SK-N-SH (cell line): ENCODE measurements around the gene HS1BP3. TPM values are rescaled to one million over a fixed set of nuclear protein-coding genes. Genes with fewer than 3 reads are reported as not detected.

Source experiments
- CTCF ChIA-PET: fragments of 300-600, 350-600 bp; formaldehyde crosslinking; extraction: SDS; loops from one replicate; lab custom pipeline; 2021; lab: Yijun Ruan, JAX
- POLR2A ChIA-PET: fragments of 350-600 bp; sonication (Branson Sonifier 250); formaldehyde crosslinking; extraction: SDS; loops from one replicate; lab custom pipeline; 2020; ENCODE audit warnings: antibody characterized with exemption, inconsistent platforms; lab: Yijun Ruan, JAX
- DNase-seq: peaks from one replicate; pipeline ENCODE4 v3.0.0; 2012
- H2AFZ ChIP-seq: fragments of 200-600 bp; sonication (generic); 2 replicates; pipeline ENCODE4 v1.8.1; 2016; ENCODE audit warnings: antibody characterized with exemption, mild to moderate bottlenecking, low read depth
- H3F3A ChIP-seq: fragments of 200-600 bp; sonication (generic); replicated peaks from 2 replicates; pipeline ENCODE3; 2016; ENCODE audit warnings: antibody characterized with exemption, mild to moderate bottlenecking; ENCODE audit not compliant: insufficient read depth
- H3K27ac ChIP-seq, 2 experiments: fragments of 200-500 bp in 1 of 2; fragments of 200-600 bp in 1 of 2; sonication (Bioruptor generic) in 1 of 2; sonication (generic), shearing (Covaris generic) in 1 of 2; 2 replicates each; pipeline versions ENCODE4 v1.5.1 to v1.6.1; 2014 to 2016; ENCODE audit warnings: low read depth in 2 of 2, inconsistent platforms in 1 of 2, low read length in 1 of 2, mild to moderate bottlenecking in 1 of 2, mixed read lengths in 1 of 2
- H3K27me3 ChIP-seq: fragments of 200-600 bp; sonication (generic), shearing (Covaris generic); 2 replicates; pipeline ENCODE4 v1.6.1; 2016; ENCODE audit warnings: mixed run types; ENCODE audit not compliant: insufficient read depth
- H3K36me3 ChIP-seq, 2 experiments: fragments of 200-500 bp in 1 of 2; fragments of 200-600 bp in 1 of 2; sonication (Bioruptor generic) in 1 of 2; sonication (generic) in 1 of 2; replicated peaks in 1 of 2; 2 replicates each; pipeline versions ENCODE3 to v1.5.1; 2014 to 2016; ENCODE audit warnings: low read length in 1 of 2, mild to moderate bottlenecking in 1 of 2; ENCODE audit not compliant: insufficient read depth in 2 of 2, control insufficient read depth in 1 of 2
- H3K4me1 ChIP-seq, 2 experiments: fragments of 200-500 bp in 1 of 2; fragments of 200-600 bp in 1 of 2; sonication (Bioruptor generic) in 1 of 2; sonication (generic), shearing (Covaris generic) in 1 of 2; 2 replicates each; pipeline versions ENCODE4 v1.5.1 to v1.6.1; 2014 to 2016; ENCODE audit warnings: low read depth in 1 of 2, low read length in 1 of 2, mixed run types in 1 of 2; ENCODE audit not compliant: insufficient read depth in 2 of 2, control insufficient read depth in 1 of 2
- H3K4me2 ChIP-seq: fragments of 200-600 bp; sonication (generic), shearing (Covaris generic); 2 replicates; pipeline ENCODE4 v1.6.1; 2017; ENCODE audit warnings: mixed run types
- H3K4me3 ChIP-seq, 2 experiments: fragments of 200-500 bp in 1 of 2; fragments of 200-600 bp in 1 of 2; sonication (Bioruptor generic) in 1 of 2; sonication (generic), shearing (Covaris generic) in 1 of 2; 2 replicates each; pipeline versions ENCODE4 v1.5.1 to v1.8.1; 2014 to 2016; ENCODE audit warnings: low read depth in 2 of 2, inconsistent platforms in 1 of 2, low read length in 1 of 2, mild to moderate bottlenecking in 1 of 2, mixed read lengths in 1 of 2, moderate library complexity in 1 of 2
- H3K79me2 ChIP-seq: fragments of 200-600 bp; sonication (generic); 2 replicates; pipeline ENCODE4 v1.8.1; 2017; ENCODE audit warnings: mild to moderate bottlenecking; ENCODE audit not compliant: insufficient read depth
- H3K9ac ChIP-seq: fragments of 200-600 bp; sonication (generic); 2 replicates; pipeline ENCODE4 v1.6.1; 2017; ENCODE audit warnings: mixed run types
- H3K9me2 ChIP-seq: fragments of 200-600 bp; sonication (generic); 2 replicates; pipeline ENCODE4 v1.6.1; 2017; ENCODE audit warnings: mixed run types
- H3K9me3 ChIP-seq: fragments of 200-600 bp; sonication (generic); 2 replicates; pipeline ENCODE4 v1.6.1; 2017; ENCODE audit warnings: mixed run types, mild to moderate bottlenecking, moderate library complexity
- H4K20me1 ChIP-seq: fragments of 200-600 bp; sonication (generic); 2 replicates; pipeline ENCODE4 v1.6.1; 2017; ENCODE audit warnings: mild to moderate bottlenecking, mixed run types; ENCODE audit not compliant: insufficient read depth
- ELF1 ChIP-seq: IDR thresholded peaks from 2 replicates; pipeline ENCODE4 v1.4.0; 2012
- EP300 ChIP-seq, 2 experiments: IDR thresholded peaks; 2 replicates each; pipeline versions ENCODE4 v1.4.0 to v1.6.1; 2012; ENCODE audit warnings: borderline replicate concordance in 1 of 2, low read depth in 1 of 2, low read length in 1 of 2
- FOXM1 ChIP-seq: IDR thresholded peaks from 2 replicates; pipeline ENCODE4 v1.4.0; 2012; ENCODE audit warnings: low read depth, mild to moderate bottlenecking
- GATA2 ChIP-seq: sonication (generic); formaldehyde crosslinking; IDR thresholded peaks from 2 replicates; pipeline ENCODE4 v1.5.0; 2020; ENCODE audit warnings: mild to moderate bottlenecking, missing genetic modification reagents
- JUND ChIP-seq: IDR thresholded peaks from 2 replicates; pipeline ENCODE4 v1.4.0; 2012
- NFIC ChIP-seq: IDR thresholded peaks from 2 replicates; pipeline ENCODE4 v1.4.0; 2012; ENCODE audit warnings: borderline replicate concordance
- NRF1 ChIP-seq: IDR thresholded peaks from 2 replicates; pipeline ENCODE4 v1.6.1; 2012; ENCODE audit warnings: low read depth, mild to moderate bottlenecking, low read length
- SIN3A ChIP-seq: IDR thresholded peaks from 2 replicates; pipeline ENCODE4 v1.6.1; 2012; ENCODE audit warnings: low read depth, mild to moderate bottlenecking, low read length, moderate library complexity, borderline replicate concordance
- SMC3 ChIP-seq: IDR thresholded peaks from 2 replicates; pipeline ENCODE4 v1.6.1; 2012; ENCODE audit warnings: low read depth, low read length, improper control_type of control experiment
- TCF12 ChIP-seq: IDR thresholded peaks from 2 replicates; pipeline ENCODE4 v1.4.0; 2012
- WGBS: methylation state at CpG from one replicate; pipeline ENCODE4 v1.1.6; 2017; ENCODE audit warnings: low lambda C conversion rate; 5-methylcytosine and 5-hydroxymethylcytosine counted together
- polyA plus RNA-seq, 3 experiments: library from polyadenylated mRNA; depleted of rRNA; stranded (reverse); fragments of >200 nt; gene quantifications; 2 replicates each; pipeline ENCODE4 v1.2.3, GENCODE V29; 2012
- TF ChIP-seq, protein P1 (sequence below): IDR thresholded peaks from 2 replicates; pipeline ENCODE4; 2012
- TF ChIP-seq, protein P2 (sequence below): IDR thresholded peaks from 2 replicates; pipeline ENCODE4 v1.4.0; 2012; ENCODE audit warnings: low read depth, borderline replicate concordance
- TF ChIP-seq, protein P3 (sequence below): IDR thresholded peaks from 2 replicates; pipeline ENCODE4 v1.4.0; 2012; ENCODE audit warnings: low read depth
- TF ChIP-seq, protein P4 (sequence below): fragments of 150-350 bp; IDR thresholded peaks from 2 replicates; pipeline ENCODE4 v1.6.1; 2016; ENCODE audit warnings: mild to moderate bottlenecking, low read depth, low read length
- TF ChIP-seq, protein P5 (sequence below): fragments of 150-350 bp; IDR thresholded peaks from 2 replicates; pipeline ENCODE4 v1.6.1; 2017; ENCODE audit warnings: antibody characterized with exemption, low read length, low read depth, borderline replicate concordance
- TF ChIP-seq, protein P6 (sequence below): IDR thresholded peaks from 2 replicates; pipeline ENCODE4 v1.6.1; 2012; ENCODE audit warnings: mild to moderate bottlenecking, low read depth, low read length, moderate library complexity

Gene HS1BP3
- polyA plus RNA-seq, 1 of the 3 experiments (the other 2 are of a cell fraction), result 20.1 TPM

DNA sequence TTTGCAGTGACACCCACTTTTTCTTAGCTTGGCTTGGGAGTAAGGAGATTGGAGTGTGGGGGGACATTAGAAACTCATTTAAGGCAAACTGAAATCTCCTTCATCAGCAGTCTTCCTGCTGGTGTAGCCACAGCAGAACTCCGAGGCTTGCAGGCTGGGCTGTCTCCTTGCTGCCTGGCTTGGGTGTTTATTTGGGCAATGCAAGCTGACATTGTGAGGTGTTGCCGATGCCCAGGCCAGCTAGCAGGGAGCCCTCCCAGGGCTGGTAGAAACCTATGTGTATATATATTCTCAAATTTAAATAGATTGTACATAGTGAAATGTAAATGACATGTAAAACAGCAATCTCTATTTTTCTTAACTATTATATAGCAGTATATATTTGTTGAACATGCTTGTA is 27.9 kb upstream of the HS1BP3 start:
- 95% methylated on average over 2 of the region's 2 CpGs for WGBS
- H3K79me2 ChIP-seq, result no peaks in the 10 kb centered on the region
- no peaks in the 10 kb centered on the region for H3K27me3 ChIP-seq
- ChIA-PET POLR2A (interaction anchor here (0.6 kb wide), 1 partner anchor 50 kb away, joined by 3 read pairs; no protein-coding TSS in a partner anchor), CTCF (interaction anchor here (0.5 to 10.2 kb wide), 8 partner anchors 15 to 282 kb away, joined by 3 to 232 read pairs (median 10); partner anchors contain the start of genes GDF7 and HS1BP3)
- H3K4me2 ChIP-seq, result no peak overlapping the region
- H3K9me2 ChIP-seq, result no peaks in the 10 kb centered on the region
- no peak overlapping the region for H3K4me3 ChIP-seq
- H3K9ac ChIP-seq, result no peak overlapping the region
- no peak overlapping the region for H2AFZ ChIP-seq
- peaks cover 6% of the 10 kb centered on the region for H3F3A ChIP-seq
- TF ChIP-seq FOXM1 (no peak), EP300 (IDR thresholded peaks at IDR 0.05; ENCODE audit: borderline replicate concordance in 1 of 2, low read depth in 1 of 2, low read length in 1 of 2) (no peak), TCF12 (no peak), NFIC (no peak), GATA2 (CRISPR knock-in tag) (no peak), ELF1 (no peak), SIN3A (no peak), JUND (no peak), SMC3 (no peak), NRF1 (no peak)
- TF ChIP-seq, protein P1, sequence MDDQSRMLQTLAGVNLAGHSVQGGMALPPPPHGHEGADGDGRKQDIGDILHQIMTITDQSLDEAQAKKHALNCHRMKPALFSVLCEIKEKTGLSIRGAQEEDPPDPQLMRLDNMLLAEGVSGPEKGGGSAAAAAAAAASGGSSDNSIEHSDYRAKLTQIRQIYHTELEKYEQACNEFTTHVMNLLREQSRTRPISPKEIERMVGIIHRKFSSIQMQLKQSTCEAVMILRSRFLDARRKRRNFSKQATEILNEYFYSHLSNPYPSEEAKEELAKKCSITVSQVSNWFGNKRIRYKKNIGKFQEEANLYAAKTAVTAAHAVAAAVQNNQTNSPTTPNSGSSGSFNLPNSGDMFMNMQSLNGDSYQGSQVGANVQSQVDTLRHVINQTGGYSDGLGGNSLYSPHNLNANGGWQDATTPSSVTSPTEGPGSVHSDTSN, result no peak
- TF ChIP-seq, protein P2, sequence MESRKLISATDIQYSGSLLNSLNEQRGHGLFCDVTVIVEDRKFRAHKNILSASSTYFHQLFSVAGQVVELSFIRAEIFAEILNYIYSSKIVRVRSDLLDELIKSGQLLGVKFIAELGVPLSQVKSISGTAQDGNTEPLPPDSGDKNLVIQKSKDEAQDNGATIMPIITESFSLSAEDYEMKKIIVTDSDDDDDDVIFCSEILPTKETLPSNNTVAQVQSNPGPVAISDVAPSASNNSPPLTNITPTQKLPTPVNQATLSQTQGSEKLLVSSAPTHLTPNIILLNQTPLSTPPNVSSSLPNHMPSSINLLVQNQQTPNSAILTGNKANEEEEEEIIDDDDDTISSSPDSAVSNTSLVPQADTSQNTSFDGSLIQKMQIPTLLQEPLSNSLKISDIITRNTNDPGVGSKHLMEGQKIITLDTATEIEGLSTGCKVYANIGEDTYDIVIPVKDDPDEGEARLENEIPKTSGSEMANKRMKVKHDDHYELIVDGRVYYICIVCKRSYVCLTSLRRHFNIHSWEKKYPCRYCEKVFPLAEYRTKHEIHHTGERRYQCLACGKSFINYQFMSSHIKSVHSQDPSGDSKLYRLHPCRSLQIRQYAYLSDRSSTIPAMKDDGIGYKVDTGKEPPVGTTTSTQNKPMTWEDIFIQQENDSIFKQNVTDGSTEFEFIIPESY, result no peak
- TF ChIP-seq, protein P3, sequence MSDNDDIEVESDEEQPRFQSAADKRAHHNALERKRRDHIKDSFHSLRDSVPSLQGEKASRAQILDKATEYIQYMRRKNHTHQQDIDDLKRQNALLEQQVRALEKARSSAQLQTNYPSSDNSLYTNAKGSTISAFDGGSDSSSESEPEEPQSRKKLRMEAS, result no peak
- TF ChIP-seq, protein P4, sequence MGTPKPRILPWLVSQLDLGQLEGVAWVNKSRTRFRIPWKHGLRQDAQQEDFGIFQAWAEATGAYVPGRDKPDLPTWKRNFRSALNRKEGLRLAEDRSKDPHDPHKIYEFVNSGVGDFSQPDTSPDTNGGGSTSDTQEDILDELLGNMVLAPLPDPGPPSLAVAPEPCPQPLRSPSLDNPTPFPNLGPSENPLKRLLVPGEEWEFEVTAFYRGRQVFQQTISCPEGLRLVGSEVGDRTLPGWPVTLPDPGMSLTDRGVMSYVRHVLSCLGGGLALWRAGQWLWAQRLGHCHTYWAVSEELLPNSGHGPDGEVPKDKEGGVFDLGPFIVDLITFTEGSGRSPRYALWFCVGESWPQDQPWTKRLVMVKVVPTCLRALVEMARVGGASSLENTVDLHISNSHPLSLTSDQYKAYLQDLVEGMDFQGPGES, result no peak
- TF ChIP-seq, protein P5, sequence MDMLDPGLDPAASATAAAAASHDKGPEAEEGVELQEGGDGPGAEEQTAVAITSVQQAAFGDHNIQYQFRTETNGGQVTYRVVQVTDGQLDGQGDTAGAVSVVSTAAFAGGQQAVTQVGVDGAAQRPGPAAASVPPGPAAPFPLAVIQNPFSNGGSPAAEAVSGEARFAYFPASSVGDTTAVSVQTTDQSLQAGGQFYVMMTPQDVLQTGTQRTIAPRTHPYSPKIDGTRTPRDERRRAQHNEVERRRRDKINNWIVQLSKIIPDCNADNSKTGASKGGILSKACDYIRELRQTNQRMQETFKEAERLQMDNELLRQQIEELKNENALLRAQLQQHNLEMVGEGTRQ, result no peak
- TF ChIP-seq, protein P6, sequence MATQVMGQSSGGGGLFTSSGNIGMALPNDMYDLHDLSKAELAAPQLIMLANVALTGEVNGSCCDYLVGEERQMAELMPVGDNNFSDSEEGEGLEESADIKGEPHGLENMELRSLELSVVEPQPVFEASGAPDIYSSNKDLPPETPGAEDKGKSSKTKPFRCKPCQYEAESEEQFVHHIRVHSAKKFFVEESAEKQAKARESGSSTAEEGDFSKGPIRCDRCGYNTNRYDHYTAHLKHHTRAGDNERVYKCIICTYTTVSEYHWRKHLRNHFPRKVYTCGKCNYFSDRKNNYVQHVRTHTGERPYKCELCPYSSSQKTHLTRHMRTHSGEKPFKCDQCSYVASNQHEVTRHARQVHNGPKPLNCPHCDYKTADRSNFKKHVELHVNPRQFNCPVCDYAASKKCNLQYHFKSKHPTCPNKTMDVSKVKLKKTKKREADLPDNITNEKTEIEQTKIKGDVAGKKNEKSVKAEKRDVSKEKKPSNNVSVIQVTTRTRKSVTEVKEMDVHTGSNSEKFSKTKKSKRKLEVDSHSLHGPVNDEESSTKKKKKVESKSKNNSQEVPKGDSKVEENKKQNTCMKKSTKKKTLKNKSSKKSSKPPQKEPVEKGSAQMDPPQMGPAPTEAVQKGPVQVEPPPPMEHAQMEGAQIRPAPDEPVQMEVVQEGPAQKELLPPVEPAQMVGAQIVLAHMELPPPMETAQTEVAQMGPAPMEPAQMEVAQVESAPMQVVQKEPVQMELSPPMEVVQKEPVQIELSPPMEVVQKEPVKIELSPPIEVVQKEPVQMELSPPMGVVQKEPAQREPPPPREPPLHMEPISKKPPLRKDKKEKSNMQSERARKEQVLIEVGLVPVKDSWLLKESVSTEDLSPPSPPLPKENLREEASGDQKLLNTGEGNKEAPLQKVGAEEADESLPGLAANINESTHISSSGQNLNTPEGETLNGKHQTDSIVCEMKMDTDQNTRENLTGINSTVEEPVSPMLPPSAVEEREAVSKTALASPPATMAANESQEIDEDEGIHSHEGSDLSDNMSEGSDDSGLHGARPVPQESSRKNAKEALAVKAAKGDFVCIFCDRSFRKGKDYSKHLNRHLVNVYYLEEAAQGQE, result no peak
- DNase-seq, result no peak
- H4K20me1 ChIP-seq, result no peaks in the 10 kb centered on the region
- H3K4me1 ChIP-seq, result peaks cover 5 to 6% of the 10 kb centered on the region in 2 experiments; a peak in 3 of 4 replicates
- no peak overlapping the region for H3K27ac ChIP-seq
- peaks cover 0 to 37% of the 10 kb centered on the region in 2 experiments for H3K36me3 ChIP-seq
- H3K9me3 ChIP-seq, result no peaks in the 10 kb centered on the region
